ENCODE results near the gene LILRB4. TPM values are rescaled to one million over a fixed set of nuclear protein-coding genes. Genes with fewer than 3 reads are reported as not detected.

The LILRB4 gene
- total RNA-seq, 1 experiment from 2014 or later, result not detected

DNA sequence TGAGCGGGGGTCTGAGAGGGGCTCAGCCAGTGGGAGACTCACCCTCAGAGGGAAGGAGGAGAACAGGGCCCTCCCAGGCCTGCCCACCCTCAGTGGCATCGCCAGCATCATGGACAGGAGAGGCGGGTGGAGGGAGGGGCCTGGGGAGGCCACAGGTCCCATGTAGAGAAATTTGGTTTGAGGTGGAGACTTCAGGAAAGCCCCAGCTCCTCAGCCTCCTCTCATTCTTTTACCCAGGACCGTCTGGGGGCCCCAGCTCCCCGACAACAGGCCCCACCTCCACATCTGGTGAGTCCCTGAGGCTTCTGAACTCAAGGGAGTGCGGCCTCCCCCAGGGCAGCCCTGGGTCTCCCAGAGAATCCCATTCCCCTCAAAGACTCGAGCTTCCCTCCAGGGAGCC lies 29.4 kb upstream of the LILRB4 start:
- H3K9me2 ChIP-seq (ENCODE audit: insufficient read depth), result no peaks in the 10 kb centered on the region
- H3K4me2 ChIP-seq (ENCODE audit: low read length), result no peak overlapping the region
- no peaks in the 10 kb centered on the region for H3K9me3 ChIP-seq (ENCODE audit: control insufficient read depth in 1 of 2, insufficient read depth in 1 of 2, low read depth in 1 of 2, low read length in 2 of 2)
- H3K79me2 ChIP-seq (ENCODE audit: insufficient read depth, low read length), result no peaks in the 10 kb centered on the region
- POLR2A ChIA-PET, result no interaction called here
- CTCF ChIA-PET, result no interaction called here
- ATAC-seq (no peak), DNase-seq (ENCODE audit: low read depth, low spot score) (no peak)
- TF ChIP-seq, protein P1, sequence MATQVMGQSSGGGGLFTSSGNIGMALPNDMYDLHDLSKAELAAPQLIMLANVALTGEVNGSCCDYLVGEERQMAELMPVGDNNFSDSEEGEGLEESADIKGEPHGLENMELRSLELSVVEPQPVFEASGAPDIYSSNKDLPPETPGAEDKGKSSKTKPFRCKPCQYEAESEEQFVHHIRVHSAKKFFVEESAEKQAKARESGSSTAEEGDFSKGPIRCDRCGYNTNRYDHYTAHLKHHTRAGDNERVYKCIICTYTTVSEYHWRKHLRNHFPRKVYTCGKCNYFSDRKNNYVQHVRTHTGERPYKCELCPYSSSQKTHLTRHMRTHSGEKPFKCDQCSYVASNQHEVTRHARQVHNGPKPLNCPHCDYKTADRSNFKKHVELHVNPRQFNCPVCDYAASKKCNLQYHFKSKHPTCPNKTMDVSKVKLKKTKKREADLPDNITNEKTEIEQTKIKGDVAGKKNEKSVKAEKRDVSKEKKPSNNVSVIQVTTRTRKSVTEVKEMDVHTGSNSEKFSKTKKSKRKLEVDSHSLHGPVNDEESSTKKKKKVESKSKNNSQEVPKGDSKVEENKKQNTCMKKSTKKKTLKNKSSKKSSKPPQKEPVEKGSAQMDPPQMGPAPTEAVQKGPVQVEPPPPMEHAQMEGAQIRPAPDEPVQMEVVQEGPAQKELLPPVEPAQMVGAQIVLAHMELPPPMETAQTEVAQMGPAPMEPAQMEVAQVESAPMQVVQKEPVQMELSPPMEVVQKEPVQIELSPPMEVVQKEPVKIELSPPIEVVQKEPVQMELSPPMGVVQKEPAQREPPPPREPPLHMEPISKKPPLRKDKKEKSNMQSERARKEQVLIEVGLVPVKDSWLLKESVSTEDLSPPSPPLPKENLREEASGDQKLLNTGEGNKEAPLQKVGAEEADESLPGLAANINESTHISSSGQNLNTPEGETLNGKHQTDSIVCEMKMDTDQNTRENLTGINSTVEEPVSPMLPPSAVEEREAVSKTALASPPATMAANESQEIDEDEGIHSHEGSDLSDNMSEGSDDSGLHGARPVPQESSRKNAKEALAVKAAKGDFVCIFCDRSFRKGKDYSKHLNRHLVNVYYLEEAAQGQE (IDR thresholded peaks at IDR 0.05; ENCODE audit: low read depth), result no peak
- no peak for TF ChIP-seq POLR2A (IDR thresholded peaks at IDR 0.05; ENCODE audit: borderline replicate concordance, extremely low read depth, insufficient read depth, insufficient read length)
- TF ChIP-seq, protein P2, sequence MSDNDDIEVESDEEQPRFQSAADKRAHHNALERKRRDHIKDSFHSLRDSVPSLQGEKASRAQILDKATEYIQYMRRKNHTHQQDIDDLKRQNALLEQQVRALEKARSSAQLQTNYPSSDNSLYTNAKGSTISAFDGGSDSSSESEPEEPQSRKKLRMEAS (IDR thresholded peaks at IDR 0.05), result no peak
- TF ChIP-seq, protein P3, sequence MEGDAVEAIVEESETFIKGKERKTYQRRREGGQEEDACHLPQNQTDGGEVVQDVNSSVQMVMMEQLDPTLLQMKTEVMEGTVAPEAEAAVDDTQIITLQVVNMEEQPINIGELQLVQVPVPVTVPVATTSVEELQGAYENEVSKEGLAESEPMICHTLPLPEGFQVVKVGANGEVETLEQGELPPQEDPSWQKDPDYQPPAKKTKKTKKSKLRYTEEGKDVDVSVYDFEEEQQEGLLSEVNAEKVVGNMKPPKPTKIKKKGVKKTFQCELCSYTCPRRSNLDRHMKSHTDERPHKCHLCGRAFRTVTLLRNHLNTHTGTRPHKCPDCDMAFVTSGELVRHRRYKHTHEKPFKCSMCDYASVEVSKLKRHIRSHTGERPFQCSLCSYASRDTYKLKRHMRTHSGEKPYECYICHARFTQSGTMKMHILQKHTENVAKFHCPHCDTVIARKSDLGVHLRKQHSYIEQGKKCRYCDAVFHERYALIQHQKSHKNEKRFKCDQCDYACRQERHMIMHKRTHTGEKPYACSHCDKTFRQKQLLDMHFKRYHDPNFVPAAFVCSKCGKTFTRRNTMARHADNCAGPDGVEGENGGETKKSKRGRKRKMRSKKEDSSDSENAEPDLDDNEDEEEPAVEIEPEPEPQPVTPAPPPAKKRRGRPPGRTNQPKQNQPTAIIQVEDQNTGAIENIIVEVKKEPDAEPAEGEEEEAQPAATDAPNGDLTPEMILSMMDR (IDR thresholded peaks at IDR 0.05 in 2 of 3, conservative IDR thresholded peaks at IDR 0.05 in 1 of 3; ENCODE audit: borderline replicate concordance in 1 of 3, insufficient read depth in 1 of 3, low read depth in 2 of 3, low read length in 2 of 3), result no peak
- TF ChIP-seq, protein P4, sequence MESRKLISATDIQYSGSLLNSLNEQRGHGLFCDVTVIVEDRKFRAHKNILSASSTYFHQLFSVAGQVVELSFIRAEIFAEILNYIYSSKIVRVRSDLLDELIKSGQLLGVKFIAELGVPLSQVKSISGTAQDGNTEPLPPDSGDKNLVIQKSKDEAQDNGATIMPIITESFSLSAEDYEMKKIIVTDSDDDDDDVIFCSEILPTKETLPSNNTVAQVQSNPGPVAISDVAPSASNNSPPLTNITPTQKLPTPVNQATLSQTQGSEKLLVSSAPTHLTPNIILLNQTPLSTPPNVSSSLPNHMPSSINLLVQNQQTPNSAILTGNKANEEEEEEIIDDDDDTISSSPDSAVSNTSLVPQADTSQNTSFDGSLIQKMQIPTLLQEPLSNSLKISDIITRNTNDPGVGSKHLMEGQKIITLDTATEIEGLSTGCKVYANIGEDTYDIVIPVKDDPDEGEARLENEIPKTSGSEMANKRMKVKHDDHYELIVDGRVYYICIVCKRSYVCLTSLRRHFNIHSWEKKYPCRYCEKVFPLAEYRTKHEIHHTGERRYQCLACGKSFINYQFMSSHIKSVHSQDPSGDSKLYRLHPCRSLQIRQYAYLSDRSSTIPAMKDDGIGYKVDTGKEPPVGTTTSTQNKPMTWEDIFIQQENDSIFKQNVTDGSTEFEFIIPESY (IDR thresholded peaks at IDR 0.05; ENCODE audit: extremely low read depth, insufficient replicate concordance, low read length), result no peak
- TF ChIP-seq CBX3 (IDR thresholded peaks at IDR 0.05; ENCODE audit: low read depth), result no peak
- TF ChIP-seq POLR2AphosphoS5 (IDR thresholded peaks at IDR 0.05; ENCODE audit: low read depth, low read length), result no peak
- TF ChIP-seq SIN3A (IDR thresholded peaks at IDR 0.05; ENCODE audit: low read depth), result no peak
- no peak for TF ChIP-seq JUND (IDR thresholded peaks at IDR 0.05)
- TF ChIP-seq FOSL1 (IDR thresholded peaks at IDR 0.05; ENCODE audit: low read depth), result no peak
- no peak for TF ChIP-seq SP1 (IDR thresholded peaks at IDR 0.05; ENCODE audit: low read depth)
- TF ChIP-seq, protein P5, sequence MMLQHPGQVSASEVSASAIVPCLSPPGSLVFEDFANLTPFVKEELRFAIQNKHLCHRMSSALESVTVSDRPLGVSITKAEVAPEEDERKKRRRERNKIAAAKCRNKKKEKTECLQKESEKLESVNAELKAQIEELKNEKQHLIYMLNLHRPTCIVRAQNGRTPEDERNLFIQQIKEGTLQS (IDR thresholded peaks at IDR 0.05), result no peak
- no peak for TF ChIP-seq YY1 (IDR thresholded peaks at IDR 0.05; ENCODE audit: extremely low read depth, insufficient replicate concordance, low read depth, low read length)
- no peak for TF ChIP-seq ZNF274 (IDR thresholded peaks at IDR 0.05; ENCODE audit: low read depth, low read length)
- TF ChIP-seq ZFX (IDR thresholded peaks at IDR 0.05), result no peak
- intact Hi-C loops (cut with micrococcal nuclease), result loop anchor here (5.0 kb wide), 1 partner anchor 336 kb away; no protein-coding TSS in a partner anchor
- H4K20me1 ChIP-seq (ENCODE audit: insufficient read depth), result no peaks in the 10 kb centered on the region
- RAD21 ChIA-PET (ENCODE audit: low non-redundant PET in 1 of 2, low total read pairs in 2 of 2, uncharacterized antibody in 2 of 2, unreplicated experiment in 2 of 2), result no interaction called here
- H3K4me3 ChIP-seq (replicated peaks in 1 of 2; ENCODE audit: low read depth in 1 of 2, low read length in 2 of 2), result no peak overlapping the region
- no peaks in the 10 kb centered on the region for H3K36me3 ChIP-seq (ENCODE audit: control insufficient read depth in 1 of 2, insufficient read depth in 2 of 2, low read length in 2 of 2)
- no peaks in the 10 kb centered on the region for H3K4me1 ChIP-seq (ENCODE audit: control insufficient read depth in 1 of 2, insufficient read depth in 2 of 2, low read length in 2 of 2)
- peaks cover 24% of the 10 kb centered on the region for H3K27me3 ChIP-seq (ENCODE audit: insufficient read depth, low read length)
- H3K9ac ChIP-seq (ENCODE audit: low read length), result no peak overlapping the region
- BruUV-seq (replicated peaks), result no TSS peak
- H2AFZ ChIP-seq (ENCODE audit: low read depth, low read length, poor library complexity, severe bottlenecking), result no peak overlapping the region
- no peak overlapping the region for H3K27ac ChIP-seq (ENCODE audit: low read depth, low read length)

Data from HCT116 (cell line).